GM19035 (cell line): Measurements from ENCODE around the gene SLC27A1.
A peak's percentile ranks its signal among the peaks of the same experiment; 100 is the strongest.
"Not testable (repeated sequence)": the region's sequence is repeated elsewhere in the genome, so short reads cannot be mapped to it uniquely, and the experiment has no call there.

Experiments
- ATAC-seq: cut with Tn5 transposase; IDR thresholded peaks from one replicate; pipeline ENCODE4 v1.9.1; 2021; ENCODE audit not compliant: unreplicated experiment

SLC27A1 gene

DNA sequence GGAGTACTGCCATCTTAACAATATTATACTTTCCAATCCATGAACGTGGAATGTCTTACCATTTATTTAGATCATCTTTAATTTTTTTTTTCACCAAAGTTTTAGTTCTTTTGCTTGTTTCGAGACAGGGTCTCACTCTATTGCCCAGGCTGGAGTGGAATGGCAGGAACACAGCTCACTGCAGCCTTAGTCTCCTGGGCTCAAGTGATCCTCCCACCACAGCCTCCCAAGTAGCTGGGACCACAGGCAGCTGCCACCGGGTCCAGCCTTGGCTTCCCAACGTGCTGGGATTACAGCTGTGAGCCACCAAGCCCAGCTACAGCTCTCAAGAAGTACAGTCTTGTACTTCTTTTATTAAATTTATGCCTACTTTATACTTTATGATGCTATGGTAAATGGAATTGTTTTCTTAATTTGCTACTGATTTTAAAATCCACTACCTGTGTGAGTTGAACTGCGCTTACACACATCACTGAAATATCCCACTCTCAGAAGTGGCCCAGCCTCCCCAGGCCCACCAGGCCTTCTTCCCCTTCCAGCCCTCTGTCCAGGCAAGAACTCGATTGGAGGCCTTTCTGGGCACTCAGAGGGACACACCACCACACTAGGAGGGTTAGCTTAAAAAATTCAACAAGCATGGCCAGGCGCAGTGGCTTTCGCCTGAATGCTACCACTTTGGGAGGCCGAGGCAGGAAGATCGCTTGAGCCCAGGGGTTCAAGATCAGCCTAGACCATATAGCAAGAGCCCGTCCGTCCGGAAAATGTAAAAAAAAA is 40.1 kb downstream of the SLC27A1 start:
- no peak for ATAC-seq

DNA sequence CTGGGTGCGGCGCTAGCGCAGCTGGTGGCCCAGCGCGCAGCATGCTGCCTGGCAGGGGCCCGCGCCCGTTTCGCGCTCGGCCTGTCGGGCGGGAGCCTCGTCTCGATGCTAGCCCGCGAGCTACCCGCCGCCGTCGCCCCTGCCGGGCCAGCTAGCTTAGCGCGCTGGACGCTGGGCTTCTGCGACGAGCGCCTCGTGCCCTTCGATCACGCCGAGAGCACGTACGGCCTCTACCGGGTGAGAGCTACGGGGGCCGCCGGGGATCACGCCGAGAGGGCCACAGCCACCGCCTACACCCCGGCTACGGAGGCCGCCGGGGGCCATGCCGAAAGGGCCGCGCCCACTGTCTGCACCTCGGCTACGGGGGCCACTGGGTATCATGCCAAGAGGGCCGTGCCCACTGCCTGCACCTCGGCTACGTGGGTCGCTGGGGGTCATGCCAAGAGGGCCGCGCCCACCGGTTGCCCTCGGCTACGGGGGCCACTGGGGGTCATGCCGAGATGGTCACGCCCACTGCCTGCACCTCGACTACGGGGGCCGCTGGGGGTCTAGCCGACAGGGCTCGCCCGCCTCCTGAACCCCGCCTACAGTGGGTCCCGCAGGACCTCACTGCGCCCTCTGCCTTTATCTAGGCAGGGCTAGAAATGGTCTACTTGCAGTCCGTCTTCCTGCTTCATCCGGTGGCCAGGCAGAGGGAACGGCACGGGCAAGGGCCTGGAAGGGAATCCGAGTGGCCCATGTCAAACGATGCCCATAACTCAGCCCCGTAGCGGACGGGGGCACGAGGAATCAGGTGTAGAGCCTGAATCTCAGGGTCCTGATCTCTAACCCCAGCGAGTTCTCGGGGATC is 41.6 kb downstream of the SLC27A1 start:
- peak; percentile 61 for ATAC-seq

DNA sequence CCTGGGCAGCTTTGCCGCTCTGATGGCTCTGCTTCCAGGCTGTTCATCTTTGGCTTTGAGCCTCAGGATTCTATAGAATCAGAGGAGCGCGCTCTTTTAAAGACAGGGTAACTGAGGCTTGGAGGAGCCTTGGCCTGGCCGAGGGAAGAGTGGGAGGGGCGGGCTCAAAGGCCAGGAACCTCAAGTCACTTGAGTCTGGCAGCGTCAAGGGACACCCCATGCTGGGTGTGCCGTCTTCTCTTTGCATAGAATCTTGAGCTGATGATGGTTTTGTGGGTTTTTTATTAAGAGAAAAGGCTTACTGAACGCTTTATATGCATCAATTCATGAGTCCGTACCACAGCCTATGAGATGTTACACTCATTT is 42.2 kb downstream of the SLC27A1 start:
- ATAC-seq = no peak

DNA sequence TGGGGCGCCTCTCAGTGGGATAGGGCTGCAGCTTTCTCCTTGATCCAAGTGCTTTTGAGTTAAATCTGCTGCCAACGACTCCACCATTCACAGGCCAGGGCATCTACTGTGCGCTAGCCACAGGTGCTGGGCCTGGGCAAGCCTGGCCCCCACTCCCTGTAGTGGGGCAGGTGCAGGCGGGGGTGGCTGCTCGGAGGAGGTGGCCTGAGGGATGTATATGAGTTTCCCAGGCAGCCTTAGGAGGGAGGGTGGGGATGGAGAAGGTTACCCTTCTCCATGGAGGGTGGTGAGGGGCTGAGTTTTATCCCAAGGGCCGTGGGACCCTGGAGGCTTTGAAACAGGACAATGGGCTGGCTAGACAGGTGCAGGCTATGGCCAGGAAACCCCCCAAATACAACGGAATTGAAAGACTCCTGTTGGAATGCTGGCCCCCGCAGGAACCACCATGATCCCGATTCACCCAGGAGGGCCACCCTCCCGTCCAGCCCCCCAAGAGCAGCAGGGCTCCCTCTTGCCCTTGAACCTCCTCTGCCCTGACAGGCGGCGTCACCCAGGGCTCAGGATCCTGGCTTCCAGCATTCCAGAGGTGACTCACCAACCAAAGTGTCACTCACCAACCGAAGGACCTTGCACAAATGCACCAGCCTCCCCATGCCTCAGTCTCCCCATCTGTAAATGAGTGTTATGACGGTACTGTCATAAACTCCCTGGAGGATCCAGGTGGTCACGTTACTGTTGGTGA is 45.3 kb downstream of the SLC27A1 start:
- ATAC-seq = no peak

DNA sequence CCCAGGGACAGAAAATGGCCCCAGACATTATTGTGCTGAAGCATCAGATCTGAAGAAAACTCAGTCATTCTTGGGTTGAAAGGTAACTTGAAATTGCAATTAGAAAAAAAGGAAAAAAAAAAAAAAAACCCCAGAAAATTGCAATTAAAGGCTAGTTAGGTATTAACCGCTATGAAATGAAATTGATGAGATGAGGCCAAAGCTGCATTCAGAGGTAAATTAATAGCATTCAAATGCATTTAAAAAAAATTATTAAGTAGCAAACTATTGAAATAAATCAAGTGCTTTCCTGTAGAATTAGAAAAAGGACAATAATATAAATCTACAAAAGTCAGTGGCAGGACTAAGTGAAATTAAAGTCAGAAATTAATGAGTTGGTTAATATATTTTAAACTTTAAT is 47.6 kb downstream of the SLC27A1 start:
- ATAC-seq = no peak

DNA sequence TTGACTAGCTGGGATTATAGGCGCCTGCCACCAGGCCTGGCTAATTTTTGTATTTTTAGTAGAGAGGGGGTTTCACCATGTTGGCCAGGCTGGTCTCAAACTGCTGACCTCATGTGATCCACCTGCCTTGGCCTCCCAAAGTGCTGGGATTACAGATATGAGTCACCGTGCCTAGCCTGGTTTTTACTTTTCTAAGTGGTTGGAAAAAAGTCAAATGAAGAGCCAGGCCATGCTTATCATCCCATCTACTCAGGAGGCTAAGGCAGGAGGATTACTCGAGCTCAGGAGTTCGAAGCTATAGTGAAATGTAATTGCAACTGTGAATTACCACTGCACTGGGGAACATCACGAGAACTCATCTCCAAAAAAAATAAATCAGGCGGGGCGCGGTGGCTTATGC is 48.3 kb downstream of the SLC27A1 start:
- ATAC-seq = not testable (repeated sequence)

DNA sequence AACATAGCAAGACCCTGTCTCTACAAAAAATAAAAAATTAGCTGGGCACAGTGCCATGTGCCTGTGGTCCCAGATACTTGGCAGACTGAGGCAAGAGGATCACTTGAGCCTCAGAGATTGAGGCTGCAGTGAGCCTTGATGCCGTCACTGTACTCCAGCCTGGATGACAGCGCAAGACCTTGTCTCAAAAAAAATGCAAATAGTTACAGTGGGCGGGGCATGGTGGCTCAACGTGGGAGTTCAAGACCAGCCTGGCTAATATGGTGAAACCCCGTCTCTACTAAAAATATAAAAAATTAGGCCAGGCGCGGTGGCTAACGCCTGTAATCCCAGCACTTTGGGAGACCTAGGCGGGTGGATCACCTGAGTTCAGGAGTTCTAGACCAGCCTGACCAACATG is 49.6 kb downstream of the SLC27A1 start:
- ATAC-seq = no peak

DNA sequence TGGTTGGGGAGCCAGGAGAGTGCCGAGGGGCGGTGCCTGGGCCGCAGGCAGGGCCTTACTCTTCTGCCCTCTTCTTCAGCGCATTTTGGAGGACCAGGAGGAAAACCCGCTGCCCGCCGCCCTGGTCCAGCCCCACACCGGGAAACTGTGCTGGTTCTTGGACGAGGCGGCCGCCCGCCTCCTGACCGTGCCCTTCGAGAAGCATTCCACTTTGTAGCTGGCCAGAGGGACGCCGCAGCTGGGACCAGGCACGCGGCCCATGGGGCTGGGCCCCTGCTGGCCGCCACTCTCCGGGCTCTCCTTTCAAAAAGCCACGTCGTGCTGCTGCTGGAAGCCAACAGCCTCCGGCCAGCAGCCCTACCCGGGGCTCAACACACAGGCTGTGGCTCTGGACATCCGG is 50.5 kb downstream of the SLC27A1 start:
- ATAC-seq = no peak

DNA sequence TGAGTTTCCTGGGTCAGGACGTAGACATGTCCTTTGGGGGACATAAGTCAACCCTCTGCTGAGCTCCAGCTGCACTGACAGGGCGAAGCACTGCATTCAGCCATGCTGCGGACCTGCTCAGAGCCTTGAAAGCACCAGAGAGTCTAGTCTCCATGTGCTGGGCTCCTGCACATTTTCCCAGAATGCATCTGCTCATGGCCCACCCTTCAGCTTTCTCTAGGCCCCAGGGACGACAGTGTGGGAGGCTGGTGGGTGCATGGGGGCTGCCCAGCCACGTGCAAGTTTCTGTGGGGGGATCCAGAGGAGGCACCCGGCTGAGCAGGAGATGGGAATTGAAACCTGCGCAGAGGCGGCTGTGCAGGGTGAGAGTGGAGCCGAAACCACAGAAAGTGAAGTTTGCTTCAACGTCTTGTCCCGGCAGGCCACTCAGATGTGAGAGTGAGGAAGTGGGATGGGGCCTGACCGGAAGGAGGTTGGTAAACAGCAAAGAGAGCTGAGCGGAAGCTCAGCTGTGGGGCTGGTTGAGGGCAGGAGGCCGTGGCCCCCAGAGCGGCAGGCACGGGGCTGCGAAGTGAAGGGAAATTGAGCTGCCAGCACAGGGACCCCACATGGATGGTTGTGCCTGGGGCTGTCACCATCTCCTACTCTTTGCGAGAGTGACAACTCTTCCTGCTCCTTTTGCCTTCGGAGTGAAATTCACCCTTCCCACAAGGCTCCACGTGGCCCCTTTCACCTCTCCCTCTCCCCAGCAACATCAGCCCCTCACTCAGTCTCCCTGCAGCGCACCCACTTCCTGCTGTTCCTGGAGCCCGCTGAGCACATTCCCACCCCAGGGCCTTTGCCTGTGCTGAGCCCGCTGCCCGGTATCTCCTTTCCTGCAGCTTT is 52.9 kb downstream of the SLC27A1 start:
- peak; percentile 77 for ATAC-seq

DNA sequence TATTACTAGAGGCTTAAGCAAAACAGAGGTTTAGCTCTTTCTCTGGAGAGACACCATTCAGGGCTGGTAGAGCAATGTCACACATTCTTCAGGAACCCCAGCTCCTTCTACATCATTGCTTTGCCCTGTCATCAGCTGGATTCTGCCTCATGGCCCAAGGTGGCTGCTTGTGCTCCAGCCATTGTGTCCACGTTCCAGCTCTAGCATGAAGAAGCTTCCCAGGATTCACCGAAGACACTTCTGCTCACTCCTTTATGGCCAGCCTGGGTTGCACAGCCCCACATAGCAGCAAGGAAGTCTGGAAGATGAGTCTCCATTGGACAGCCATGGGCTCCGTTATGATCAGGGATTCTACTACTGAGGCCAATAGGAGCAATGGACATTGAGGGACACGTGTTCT is 54.3 kb downstream of the SLC27A1 start:
- no peak for ATAC-seq

DNA sequence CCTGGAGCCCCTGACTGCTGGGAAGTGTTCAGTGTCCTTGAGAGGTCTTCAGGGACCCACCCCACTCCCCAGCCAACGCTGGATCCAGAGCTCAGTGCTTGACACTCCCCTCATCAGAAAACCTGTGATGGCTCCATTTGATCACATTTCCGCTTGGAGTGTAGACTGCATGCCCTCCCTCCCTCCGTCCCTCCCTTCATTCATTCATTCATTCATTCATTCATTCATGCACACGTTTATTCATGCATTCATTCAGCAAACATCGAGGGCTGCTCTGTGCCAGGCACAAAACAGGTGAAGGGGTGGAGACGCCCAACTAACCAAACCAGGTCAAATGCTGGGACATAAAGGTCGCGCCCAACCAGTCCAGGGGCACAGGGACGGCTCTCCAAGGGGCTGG is 54.8 kb downstream of the SLC27A1 start:
- no peak for ATAC-seq

DNA sequence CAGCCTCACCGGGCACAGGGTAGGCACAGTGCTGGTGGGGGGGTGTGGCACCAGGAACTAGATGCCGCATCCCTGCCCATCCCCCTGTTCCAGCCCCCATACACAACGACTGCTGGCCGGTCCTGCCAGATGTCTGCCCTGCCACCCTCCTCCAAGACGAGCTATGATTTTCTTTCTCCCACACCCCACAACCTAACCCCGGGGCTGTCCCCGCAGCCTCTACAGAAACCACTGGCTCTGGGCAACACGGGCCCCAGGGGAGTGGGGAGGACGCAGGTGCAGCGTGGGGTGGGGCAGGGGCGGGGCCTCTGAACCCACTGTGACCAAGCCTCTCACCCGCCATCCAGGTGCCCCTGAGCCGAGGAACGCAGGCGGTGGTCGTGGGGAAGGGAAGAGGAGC is 56.6 kb downstream of the SLC27A1 start:
- ATAC-seq = no peak

DNA sequence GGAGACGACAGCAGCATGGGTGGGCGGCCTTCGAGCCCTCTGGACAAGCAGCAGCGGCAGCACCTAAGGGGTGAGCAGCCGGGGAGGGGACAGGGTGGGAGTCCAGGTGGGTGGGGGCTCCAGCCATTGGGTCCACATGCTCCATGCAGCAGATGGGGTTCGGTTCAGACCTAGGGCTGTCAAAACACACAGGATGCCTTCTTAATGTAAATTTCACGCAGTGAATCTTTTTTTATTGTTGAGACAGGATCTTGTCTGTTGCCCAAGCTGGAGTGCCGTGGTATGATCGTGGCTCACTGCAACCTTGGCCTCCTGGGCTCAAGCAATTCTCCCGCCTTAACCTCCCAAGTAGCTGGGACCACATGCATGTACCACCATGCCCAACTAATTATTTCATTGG is 57.0 kb downstream of the SLC27A1 start:
- ATAC-seq = no peak

DNA sequence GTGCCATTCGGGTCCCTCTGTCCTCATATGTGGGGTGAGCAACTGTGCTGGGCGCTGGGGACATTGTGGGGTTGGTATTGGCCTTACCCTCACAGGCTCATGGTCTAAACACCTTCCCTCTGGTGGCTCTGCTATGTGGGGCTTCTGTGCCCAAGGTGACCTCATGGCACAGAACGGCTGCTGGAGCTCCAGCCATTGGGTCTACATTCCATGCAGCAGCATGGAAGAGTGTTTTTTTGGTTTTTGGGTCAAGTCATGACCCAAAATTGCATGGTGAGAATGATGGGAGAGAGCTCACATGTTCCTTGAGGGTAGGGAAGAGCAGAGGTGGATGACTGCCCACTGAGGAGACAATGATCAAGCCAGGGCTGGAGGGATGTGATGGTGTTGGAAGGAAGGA is 58.3 kb downstream of the SLC27A1 start:
- no peak for ATAC-seq

DNA sequence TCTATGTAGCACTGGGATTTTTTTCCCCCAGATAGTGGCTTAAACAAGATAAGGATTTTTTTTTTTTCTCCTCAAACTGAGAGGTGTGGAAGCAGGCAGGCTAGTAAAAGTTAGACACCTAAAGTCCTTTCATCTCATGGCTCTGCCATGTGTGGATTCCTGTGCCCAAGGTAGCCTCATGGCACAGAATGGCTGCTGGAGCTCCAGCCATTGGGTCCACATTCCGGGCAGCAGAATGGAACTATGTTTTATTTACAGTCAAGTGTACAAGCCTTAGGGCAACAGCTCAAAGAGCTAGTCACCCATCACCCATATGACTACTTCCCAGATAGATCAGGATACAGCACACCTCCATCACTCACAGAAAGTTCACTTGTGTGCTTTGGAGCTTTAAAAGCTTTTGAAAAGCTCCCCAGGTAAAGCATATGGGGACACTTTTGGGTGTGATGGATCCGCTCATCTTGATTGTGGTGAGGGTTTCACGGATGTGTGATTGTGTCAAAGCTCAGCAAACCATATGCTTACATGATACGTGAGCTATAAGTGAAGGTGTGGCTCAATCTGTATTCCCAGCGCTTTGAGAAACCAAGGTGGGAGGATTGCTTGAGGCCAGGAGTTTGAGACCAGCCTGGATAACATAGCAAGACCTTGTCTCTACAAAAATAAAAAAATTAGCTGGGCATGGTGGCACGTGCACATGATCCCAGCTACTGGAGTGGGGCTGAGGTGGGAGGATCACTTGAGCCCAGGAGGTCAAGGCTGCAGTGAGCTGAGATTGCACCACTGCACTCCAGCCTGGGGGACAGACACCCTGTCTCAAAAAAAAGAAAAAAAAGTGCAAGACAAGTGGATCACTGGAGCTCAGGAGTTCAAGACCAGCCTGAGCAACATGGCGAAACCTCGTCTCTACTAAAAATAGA is 59.2 kb downstream of the SLC27A1 start:
- ATAC-seq = no peak

DNA sequence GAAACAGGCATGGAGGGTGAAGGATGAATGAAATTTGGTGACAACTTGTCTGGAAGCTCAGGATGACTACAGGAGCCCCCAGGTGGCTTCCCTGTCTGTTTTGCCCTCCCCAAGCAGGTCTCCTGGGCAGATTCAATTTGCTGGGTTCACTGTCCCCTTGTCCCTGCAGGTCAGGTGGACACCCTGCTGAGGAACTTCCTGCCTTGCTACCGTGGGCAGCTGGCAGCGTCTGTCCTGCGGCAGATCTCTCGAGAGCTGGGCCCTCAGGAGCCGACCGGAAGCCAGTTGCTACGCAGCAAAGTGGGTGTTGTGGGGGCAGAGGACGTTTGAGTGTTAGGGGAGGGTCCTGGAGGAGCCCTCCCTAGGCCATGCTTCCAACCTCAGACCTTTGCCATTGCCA is 60.3 kb downstream of the SLC27A1 start:
- no peak for ATAC-seq

DNA sequence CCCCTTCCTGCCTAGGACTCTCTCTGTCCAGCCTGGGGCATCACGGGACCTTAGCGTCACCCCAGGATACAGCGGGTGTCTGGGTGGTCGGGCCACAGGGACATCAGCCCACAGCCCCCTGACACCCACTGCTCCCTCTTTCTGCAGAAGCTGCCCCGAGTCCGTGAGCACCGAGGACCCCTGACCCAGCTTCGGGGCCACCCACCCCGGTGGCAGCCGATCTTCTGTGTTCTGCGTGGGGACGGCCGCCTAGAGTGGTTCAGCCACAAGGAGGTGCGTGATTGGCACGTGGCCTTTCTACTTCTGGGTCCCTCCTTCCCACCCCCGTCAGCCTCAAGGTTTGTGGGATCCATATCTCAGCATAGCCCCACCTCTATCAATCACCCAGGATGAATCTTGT is 61.8 kb downstream of the SLC27A1 start:
- no peak for ATAC-seq

DNA sequence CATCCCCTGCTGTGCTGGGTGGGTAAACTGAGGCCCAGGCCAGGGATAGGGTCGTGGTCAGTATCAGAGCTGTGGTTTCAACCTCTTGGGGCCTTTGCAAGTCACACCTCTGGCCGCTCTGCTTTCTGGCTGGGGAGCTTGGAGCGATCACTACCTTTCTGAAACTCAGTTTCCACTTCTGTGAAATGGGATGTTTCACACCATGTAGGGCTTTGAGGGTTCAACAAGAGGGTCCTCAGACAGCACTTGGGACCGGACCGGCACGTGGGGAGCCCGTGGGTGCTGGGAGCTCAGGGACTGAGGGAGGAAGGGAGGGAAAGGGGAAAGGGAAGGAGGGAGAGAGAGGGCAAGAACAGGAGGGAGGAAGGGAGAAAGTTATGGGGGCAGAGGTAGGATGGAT is 62.2 kb downstream of the SLC27A1 start:
- ATAC-seq = no peak

DNA sequence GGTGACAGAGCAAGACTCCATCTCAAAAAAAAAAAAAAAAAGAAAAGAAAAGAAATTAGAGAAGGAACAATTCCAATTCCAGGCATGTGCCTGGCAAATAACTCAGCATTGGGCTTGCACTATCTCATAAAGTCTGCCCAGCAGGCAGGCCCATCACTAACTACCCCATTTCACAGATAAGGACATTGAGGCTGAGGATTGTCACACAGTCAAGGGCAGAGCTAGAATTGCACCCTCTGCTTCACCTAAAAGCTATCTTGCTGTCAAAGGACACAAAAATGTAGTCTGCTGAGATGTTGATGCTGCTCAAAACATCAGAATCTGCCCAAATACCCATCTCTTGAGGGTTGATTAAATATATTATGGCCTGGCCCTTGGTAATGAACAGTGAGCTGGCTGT is 64.4 kb downstream of the SLC27A1 start:
- no peak for ATAC-seq

DNA sequence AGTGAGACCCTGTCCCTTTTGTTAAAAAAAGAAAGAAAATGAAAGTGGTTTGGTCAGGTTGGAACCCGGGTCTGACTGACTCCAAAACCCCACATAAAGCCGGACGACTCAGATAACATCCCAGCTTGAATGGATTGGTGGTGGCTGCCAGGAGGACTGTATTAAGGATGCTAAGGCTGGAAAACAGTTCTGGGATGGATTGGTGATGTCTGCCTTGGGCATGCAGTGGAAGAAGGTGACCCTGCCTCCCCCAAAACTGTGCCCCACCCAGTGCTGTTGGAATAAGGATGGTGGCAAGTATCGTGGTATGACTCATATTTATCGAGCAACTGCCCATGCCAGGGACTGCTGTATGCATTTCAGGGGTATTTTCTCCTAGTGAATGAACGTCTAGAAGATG is 66.6 kb downstream of the SLC27A1 start:
- ATAC-seq = no peak
